HG03521 (cell line): ENCODE results near the gene PRKN.

ENCODE experiments used
- ATAC-seq: cut with Tn5 transposase; IDR thresholded peaks from one replicate; pipeline ENCODE4 v1.9.1; 2021; ENCODE audit warnings: mild to moderate bottlenecking, moderate library complexity; ENCODE audit not compliant: unreplicated experiment

PRKN gene

DNA sequence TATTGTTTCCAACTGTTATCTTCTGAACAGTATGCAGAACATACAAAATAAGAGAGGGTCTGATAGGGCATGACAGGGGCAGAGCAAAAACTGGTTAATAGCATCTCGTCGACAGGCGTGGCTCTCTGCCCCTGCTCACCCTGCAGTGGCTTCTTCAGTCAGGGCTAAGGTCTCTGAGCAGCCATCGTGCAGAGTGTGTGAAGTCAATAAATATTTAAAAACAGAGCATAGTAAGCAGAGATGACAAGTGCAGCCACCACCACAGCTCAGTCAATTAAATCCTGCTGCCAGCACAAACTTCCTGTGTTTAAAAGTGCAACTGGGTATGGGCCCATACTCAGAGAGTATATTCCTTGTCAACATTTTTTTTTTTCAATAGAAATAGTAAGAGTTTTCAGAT is 1080.3 kb downstream of the PRKN start:
- no peak for ATAC-seq

DNA sequence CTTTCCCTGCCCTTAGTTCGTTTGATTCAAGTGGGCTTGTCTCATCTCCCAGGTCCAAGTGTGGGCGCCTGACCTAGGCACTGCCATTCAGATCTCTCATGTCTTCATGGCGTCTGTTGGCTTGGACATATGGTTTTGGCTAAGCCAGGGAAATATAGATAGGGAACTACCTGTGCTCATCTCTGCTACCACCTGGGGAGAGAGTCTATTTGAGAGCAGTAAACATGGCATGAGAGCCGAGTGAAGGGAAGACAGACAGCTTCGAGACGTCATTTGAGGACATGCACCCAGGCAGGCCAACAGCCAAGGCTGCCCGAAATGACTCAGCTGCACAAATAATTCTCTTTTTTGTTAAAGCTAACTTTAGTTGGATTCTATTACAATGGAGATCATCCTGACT is 1083.0 kb downstream of the PRKN start:
- no peak for ATAC-seq

DNA sequence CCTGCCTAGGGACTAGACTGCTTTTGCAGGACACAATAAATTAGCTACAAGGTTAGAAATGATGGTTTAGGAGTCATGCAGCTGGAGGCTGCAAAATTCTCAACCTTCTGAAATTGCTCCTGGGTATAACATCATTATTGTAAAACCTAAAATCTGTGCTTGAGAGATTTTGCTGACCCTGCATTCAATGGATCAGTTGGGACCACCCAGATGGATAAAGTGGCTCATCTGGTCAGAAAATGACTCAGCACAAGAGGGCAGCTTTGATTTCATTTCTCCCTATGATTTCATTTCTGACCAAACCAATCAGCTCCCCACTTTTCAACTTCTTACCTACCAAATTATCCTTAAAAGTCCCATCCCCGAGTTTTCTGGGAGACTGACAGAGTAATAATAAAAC is 1086.4 kb downstream of the PRKN start:
- no peak for ATAC-seq

DNA sequence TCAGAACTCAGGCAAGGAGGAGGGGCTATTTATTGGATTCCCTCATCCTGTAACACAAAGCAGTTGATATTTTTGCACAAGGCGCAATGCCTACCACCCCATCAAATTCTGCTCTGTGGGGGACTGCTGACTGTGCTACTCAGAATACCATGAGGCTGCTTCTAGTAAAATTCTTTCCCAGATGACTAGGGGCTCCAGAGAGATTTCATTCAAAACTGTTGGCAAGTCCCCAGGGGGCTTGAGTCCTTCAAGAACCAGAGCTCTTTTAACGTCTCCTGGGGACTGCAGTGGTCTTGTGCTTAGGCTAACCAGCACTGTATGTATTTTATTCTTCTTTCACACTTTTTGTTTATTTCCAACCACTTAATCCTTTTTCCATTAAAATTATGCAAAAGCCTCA is 1087.8 kb downstream of the PRKN start:
- no peak for ATAC-seq

DNA sequence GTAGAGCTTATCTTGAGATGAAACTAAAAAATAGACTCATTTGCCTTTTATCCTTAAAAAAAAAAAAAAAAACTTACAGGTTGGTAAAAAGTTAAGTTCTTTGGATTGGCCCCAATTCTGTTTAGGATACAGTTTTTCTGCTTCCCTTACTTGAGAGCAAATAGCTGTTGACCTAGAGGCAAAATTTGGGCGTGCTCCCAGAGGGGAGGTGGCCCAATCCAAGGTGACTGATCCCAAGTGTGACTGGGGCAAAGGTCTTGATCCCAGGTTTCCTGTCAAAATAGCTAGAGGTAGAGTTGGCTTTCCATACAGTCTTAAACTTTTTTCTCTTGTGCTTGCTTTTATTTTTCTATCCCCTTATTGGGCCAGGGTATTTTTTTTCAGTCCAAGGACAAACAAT is 1089.9 kb downstream of the PRKN start:
- ATAC-seq = no peak

DNA sequence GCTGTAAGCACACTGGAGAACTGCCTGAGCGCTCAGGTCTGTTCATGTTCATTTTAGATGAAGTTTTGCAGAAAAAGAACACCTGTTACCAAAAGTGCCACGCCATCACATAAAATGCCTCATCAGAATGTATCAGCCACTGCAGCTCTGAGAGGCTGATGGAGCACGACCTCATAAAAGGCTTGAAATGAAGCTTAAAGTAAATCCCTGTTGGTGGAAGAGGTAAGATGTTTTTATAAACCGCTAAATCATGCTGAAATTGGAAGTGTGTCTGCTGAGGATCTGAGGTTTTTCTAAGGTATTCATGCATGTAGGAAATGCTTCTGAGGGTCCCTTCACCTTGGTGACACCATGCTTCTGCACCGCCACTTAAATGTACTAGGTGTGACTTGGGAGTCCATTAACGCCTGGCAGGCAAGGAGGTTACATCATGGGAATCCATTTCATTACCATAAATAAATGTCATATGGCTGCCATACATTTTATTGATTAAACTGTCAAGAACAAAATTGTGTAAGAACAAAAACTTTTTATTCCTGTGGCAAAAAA is 1090.6 kb downstream of the PRKN start:
- ATAC-seq = no peak

DNA sequence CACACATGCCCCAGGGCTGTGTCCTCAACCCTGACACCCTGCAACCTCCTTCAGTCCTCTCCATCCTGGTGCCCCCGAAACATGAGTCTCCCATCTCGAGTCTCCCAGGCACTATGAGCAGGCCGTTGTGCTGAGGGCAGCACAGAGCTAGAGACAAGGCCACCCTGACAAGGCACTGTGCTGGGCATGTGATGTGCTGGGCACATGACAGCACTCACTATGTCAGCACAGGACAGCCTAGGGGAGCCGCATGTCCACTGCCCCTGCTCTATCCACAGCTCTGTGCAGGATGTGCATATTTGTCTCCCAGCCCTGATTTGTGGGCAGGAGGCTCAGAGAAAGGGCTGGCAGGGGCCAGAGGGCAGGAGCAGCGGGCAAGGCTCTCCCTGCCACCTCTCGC is 1091.6 kb downstream of the PRKN start:
- ATAC-seq = no peak

DNA sequence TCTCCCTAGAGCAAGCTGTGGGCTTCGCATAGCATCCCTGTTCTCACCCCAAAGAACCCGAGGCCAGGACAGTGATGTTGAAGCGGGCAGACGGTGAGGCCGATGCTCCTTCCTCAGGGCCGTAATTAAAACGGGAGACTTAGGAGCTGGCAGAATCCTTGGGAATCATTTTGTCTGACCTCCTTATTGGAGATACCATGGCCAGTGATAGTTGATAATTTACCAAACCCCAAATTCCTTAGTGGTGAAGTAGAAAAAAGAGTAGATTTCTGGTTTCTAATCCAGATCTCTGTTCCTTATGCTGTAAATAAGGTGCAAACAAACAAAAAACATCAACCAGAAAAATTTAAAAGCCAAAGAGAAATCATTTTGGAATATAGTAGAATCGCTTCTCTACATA is 1092.7 kb downstream of the PRKN start:
- no peak for ATAC-seq

DNA sequence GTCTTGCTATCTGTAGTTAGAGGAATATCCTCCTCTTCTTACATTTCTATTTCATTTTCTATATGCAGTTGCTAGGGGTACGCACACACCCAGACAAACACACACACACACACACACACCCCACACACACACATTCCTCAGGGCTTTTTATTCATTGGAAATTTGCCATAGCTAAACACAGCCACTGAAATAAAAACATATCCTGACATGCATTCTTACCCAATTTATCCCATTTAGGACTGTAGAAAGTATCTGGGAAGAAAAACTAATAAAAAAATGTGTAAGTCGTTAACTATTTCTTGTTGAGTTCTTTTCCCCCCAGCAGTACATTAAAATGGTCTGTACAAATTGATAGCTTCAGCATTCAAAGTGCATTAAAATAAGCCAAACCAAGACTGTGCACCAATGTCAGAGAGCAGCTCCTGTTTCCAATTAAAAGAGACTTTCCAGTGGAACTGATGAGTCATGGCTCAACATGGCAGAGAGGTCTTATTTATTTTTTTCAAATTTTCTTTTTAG is 1095.8 kb downstream of the PRKN start:
- no peak for ATAC-seq

DNA sequence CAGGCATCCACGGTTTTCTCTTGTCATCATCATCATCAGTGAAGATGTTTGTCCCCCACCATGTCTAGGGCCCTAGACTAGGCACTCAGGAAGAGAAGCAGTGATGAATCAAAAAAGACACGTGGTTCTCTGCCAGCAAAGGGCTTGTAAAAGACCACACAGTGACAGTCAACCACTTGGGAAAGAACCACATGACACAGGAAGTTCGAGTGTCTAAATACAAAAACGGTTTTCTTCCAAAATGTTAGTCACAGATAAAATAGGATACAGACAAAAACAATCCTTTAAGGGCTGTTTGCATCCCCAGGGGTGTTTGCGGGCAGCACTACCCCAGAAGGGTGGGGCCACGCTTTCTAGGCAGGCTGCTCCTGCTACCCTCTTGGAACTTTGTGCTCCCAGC is 1096.9 kb downstream of the PRKN start:
- ATAC-seq = no peak

DNA sequence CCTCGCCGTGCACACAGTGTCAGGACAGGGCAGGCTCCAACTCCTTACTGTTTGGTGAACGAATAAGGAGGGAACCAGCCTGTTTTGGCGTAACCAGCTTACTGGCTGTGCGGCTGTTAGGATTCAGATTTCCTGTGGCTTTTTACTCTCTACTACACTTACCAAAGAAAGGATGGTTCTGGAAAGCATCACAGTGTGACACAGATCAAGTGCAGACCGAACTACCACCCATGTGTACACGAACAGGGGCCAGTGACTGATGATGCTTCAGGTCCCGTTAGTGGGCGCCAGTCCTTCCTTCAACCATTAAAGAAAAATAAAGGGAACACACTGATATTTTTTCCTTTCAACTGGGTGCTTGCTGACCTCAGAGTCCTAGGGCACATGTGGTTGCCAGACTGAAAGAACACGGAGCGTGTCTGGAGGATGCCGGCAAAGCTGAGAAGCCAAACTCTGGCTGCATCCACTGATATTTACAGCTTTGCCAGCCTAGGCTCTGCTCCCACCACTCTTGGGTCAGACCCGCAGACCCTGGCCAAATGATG is 1101.4 kb downstream of the PRKN start:
- ATAC-seq = no peak

DNA sequence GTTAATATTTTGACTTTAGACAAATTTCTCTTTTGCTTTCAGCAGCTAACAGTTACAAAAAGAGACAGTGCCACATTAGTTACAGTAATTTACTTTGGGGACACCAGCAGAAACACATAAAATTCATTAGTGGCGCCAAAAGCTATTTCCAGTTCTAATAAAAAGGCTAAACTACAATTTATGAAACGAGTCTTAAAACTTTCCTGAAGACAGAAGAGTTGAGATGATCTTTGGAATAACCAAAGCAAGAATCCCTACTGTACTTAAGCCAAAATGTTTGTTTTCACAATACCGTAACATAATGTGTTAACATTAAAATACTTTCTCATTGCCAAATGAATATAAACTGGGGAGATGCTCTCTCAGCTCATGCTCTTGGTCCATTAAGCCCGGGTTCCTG is 1103.5 kb downstream of the PRKN start:
- ATAC-seq = no peak

DNA sequence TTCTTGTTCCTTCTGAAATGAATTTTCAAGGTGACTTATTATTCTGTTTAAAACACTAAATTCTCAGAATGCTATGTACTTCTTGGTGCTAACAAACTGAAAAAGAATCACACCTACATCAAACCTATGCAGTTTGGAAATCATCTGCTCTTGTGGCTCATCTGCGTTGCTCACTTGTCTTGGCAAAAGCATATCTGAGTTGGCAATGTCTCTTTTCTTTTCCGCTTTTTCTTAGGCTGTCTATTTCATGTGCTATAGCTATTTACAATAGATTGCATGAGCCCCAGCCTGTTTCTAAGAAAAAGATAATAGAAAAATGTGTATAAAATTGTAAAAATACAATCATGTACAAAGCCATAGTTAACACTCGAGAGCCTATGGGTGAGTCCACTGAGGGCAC is 1104.8 kb downstream of the PRKN start:
- no peak for ATAC-seq

DNA sequence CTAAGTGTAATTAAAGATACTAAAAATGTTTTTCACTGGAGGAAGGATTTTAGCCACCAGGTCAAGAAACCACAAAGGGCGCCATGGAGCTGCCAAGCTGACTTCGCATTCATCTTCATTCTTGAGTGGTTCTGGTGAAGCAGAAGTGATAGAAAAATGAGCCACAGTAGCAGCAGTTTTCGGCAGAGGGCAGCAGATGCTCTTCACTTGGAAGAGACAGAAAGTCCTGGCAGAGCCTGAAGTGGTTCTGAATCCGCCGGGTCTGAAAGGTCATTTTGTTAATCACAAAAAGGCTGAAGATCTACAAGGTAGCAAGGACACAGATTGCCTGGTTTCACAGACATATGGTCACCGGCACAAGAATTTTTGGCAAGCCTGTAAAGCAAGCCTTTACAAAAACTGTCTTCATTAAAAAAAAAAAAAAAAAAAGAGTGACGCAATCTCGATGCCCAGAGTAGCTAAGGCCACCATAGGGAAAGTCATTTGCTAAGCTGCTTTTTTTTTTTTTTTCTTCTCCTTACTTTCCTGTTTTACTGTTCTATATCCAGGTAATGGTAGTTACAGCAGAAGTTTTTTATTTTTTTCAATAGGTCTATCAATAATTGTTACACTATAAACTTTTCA is 1108.6 kb downstream of the PRKN start:
- no peak for ATAC-seq

DNA sequence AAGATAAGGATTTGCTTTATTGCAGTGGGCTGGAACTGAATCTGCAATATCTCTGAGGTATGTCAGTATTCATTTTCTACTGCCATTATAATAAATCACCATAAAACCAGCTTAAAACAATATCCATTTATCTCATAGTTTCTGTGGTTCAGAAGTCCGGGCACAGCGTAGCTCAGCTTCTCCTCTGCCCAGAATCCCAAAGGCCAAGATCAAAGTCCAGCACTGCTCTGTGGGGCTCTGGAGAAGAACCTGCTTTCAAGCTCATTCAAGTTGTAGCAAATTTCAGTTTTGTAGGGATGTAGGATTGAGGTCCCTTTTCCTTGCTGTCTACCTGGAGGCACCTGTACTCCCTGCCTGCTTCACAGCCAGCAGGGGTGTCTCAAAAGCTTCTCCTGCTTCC is 1113.9 kb downstream of the PRKN start:
- ATAC-seq = no peak

DNA sequence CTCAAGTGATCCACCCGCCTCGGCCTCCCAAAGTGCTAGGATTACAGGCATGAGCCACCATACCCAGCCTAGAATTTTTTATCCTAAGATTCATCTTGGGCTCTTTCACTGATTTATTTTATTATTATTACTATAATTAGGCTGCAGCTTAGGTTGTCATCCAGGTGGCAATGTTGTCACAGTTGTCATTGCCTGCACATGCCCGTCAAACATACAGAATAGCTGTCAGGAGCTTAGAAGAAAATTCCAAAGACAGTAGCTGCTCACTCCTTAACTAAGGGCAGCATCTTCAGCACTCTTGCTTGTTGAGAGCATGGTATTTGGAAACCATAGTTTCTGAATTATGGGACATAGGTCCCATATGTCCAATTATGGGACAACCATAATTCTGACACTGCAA is 1118.8 kb downstream of the PRKN start:
- no peak for ATAC-seq

DNA sequence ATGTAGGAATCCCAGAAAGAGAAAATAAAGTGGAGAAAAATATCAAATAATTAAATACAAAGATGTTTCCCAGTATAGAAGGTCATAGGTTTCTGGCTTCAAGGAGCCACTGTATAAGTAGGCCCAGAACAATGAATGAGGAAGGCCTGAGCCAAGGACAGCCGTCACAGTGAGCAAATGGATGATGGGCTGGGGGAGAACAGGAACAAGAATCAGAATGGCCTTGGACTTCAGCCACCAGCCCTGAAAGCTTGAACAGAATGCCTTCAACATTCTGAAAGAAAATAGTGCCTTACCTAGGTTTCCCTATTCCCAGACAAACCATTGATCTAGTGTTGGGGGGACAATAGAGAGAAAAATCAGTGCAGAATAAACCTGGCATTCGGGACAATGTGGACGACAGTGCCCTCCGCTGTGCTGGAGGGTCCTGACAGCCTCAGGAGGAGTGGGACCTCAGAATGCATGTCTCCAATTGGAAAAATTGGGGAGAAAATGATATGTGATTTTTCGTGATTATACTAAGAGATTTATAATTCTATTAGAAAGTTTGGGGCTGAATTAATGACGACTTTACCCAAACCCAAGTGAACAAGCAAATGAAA is 1119.8 kb downstream of the PRKN start:
- ATAC-seq = no peak

DNA sequence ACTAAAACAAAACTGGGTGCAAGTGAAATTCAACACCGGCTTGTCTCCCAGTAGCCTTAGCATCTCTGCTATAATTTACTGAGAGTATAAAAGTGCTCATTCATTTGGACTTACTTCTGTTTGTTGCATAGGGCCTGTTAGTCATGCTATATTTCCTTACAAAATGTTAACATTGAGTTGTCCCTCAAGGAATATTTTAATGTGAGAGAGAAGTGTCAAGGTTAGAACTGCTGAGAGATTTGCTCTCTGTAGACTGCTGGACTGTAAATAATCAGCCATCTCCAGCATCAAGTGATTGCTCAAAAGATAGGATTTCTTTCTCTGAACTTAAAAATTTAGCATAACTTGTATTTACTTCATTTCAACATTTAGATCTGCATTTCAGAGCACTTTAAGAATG is 1125.2 kb downstream of the PRKN start:
- no peak for ATAC-seq

DNA sequence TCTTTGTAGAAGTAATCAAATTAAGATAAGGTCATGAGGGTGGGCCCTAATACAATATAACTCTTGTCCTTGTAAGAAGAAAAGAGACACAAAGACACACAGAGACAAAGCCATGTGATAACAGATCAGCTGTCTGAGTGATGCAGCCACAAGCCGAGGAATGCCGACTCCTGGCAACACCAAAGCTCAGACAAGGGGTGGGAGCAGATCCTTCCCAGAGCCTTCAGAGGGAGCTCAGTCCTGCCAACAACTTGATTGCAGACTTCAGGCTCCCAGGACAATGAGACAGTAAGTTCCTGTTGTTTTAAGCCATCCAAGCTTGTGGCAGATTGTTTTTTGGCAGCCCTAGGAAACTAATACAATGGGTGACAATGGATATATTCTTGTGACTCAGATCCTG is 1128.7 kb downstream of the PRKN start:
- ATAC-seq = no peak

DNA sequence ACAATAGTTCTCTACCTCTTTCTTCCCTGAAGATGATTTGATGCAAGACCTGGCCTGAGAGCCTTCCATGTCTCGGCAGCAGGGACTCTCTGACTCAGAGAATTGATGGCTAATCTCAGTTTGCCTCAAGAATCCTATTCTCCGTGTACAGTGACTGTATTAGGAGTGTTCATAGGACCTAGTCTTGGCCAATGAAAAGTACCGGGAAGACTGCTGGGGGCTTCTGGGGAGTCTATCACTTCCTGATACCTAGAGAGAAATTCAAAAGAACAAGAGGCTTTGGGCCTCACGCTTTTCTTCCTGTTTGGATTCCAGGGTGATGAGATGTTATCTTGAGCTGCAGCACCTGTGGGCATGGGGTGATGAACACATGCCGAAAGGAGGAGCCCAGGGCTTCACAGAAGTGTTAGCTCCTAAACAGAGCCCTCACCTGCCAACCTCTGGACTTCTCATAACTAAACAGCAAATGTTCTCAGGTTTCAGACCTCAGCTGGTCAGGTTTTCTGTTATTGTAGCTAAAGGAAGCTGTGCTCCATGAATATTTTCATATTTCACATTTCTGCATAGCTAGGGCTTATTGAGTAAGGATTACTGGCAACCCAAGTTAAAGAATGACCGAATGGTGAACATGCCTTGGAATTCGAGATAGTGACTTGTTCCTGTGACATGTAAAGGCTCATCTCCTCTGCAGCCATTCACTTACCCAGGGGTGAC is 1130.6 kb downstream of the PRKN start:
- no peak for ATAC-seq

DNA sequence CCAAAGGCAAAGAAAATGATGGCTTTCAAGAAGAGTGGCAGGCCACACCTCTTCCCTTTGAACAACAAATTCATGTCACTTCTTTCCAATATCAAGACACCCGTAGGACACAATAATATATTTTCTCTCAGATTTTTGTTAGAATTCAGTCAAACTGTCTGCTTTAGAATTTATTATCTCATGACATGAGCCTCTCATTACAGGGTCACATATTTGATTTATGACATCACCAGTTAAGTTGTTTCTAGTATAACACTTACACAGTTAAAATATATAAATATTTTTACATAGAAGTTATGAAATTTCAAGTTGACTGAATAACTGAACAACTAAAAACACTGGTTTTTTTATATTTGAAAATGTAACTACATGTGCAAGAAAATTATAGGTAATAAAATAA is 1133.2 kb downstream of the PRKN start:
- ATAC-seq = no peak
